ENCODE data around the gene MT2A. TPM values are rescaled to one million over a fixed set of nuclear protein-coding genes. Genes with fewer than 3 reads are reported as not detected.

Gene MT2A
- total RNA-seq, 1 experiment from 2014 or later, result 673 TPM

DNA sequence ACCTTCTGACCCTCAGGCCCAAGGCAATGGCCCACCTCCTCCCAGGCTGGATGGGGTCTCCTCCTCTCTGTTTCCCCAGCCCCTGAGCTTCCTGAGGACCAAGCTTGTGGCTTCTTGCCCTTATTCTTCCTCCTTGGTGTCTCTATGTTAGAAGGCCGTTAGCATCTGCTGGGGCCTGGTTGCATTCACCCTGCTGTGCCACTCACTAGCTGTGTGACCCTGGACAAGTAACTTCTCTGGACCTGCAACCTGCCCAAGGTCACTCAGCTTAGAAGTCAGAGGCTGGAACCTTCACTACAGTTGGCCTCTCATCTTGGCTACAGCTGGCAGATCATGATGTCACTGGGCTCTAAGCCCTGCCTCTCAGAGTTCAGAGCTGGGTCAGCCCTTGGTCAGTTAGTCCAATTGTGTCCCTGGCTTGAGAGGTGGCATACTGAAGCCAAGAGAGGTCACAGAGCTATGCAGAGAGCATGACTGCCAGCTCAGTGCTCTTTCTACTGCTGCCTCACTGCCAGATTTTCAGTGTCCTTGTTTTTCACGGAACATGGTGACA, 3.0 kb downstream of the MT2A start:
- no peak overlapping the region for H3K4me3 ChIP-seq (ENCODE audit: low read depth in 2 of 2, low read length in 2 of 2)
- H3K4me1 ChIP-seq (ENCODE audit: control insufficient read depth, insufficient read depth, low read length), result peaks cover 66% of the 10 kb centered on the region
- H3K36me3 ChIP-seq (ENCODE audit: control insufficient read depth, insufficient read depth, low read length), result peaks cover 3% of the 10 kb centered on the region; the same call in 1 of the 2 replicates
- intact Hi-C loops (cut with micrococcal nuclease; ENCODE audit: unreplicated experiment) (no loop called here), in situ Hi-C loops (cut with HindIII; ENCODE audit: low pct_unique_long_range_greater_than_20kb, low sequenced_read_pairs) (no loop called here)
- no TSS peak for BruUV-seq (replicated peaks)
- peak overlapping the region; percentile 94 for H3K27ac ChIP-seq (ENCODE audit: low read length)
- no peaks in the 10 kb centered on the region for H3K27me3 ChIP-seq (ENCODE audit: control insufficient read depth, insufficient read depth, low read length)
- ChIA-PET POLR2A (no interaction called here), CTCF (no interaction called here)
- TF ChIP-seq TCF7L2 (IDR thresholded peaks at IDR 0.05; ENCODE audit: low read depth, low read length) (no peak), SIN3A (IDR thresholded peaks at IDR 0.05; ENCODE audit: borderline replicate concordance, insufficient read depth, low read depth, low read length) (no peak), POLR2AphosphoS5 (IDR thresholded peaks at IDR 0.05; ENCODE audit: low read depth, low read length) (no peak)
- TF ChIP-seq, protein P1, sequence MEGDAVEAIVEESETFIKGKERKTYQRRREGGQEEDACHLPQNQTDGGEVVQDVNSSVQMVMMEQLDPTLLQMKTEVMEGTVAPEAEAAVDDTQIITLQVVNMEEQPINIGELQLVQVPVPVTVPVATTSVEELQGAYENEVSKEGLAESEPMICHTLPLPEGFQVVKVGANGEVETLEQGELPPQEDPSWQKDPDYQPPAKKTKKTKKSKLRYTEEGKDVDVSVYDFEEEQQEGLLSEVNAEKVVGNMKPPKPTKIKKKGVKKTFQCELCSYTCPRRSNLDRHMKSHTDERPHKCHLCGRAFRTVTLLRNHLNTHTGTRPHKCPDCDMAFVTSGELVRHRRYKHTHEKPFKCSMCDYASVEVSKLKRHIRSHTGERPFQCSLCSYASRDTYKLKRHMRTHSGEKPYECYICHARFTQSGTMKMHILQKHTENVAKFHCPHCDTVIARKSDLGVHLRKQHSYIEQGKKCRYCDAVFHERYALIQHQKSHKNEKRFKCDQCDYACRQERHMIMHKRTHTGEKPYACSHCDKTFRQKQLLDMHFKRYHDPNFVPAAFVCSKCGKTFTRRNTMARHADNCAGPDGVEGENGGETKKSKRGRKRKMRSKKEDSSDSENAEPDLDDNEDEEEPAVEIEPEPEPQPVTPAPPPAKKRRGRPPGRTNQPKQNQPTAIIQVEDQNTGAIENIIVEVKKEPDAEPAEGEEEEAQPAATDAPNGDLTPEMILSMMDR (IDR thresholded peaks at IDR 0.05), result no peak
- TF ChIP-seq, protein P2, sequence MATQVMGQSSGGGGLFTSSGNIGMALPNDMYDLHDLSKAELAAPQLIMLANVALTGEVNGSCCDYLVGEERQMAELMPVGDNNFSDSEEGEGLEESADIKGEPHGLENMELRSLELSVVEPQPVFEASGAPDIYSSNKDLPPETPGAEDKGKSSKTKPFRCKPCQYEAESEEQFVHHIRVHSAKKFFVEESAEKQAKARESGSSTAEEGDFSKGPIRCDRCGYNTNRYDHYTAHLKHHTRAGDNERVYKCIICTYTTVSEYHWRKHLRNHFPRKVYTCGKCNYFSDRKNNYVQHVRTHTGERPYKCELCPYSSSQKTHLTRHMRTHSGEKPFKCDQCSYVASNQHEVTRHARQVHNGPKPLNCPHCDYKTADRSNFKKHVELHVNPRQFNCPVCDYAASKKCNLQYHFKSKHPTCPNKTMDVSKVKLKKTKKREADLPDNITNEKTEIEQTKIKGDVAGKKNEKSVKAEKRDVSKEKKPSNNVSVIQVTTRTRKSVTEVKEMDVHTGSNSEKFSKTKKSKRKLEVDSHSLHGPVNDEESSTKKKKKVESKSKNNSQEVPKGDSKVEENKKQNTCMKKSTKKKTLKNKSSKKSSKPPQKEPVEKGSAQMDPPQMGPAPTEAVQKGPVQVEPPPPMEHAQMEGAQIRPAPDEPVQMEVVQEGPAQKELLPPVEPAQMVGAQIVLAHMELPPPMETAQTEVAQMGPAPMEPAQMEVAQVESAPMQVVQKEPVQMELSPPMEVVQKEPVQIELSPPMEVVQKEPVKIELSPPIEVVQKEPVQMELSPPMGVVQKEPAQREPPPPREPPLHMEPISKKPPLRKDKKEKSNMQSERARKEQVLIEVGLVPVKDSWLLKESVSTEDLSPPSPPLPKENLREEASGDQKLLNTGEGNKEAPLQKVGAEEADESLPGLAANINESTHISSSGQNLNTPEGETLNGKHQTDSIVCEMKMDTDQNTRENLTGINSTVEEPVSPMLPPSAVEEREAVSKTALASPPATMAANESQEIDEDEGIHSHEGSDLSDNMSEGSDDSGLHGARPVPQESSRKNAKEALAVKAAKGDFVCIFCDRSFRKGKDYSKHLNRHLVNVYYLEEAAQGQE (IDR thresholded peaks at IDR 0.05; ENCODE audit: insufficient read depth in 1 of 2, low read depth in 2 of 2, low read length in 1 of 2), result no peak
- H3K9me3 ChIP-seq (ENCODE audit: control insufficient read depth, insufficient read depth, low read depth, low read length), result no peaks in the 10 kb centered on the region
- ATAC-seq, result peak; percentile 7; the same call in 1 of the 2 replicates
- no peak for DNase-seq (ENCODE audit: low read depth, low spot score)

DNA sequence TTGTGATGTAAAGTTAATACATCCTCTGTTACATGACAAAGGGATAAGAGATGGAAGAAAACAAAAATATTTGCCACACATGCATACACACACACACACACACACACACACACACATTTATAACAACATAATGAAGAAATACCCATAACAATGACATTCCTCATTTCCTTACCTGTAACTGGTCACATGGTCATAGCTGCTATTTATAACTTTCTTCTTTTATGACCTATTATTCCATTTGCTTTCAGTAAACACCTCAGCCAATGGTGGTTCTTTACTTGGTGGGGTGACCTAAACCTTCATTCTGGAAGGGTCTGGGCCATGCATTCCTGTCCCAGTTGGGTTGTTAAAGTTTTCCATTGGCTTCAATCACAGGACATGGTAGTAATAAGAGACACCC, 5.3 kb downstream of the MT2A start:
- Histone ChIP-seq H3K4me1 (ENCODE audit: control insufficient read depth, insufficient read depth, low read length) (peaks cover 53% of the 10 kb centered on the region), H3K4me3 (ENCODE audit: low read depth in 2 of 2, low read length in 2 of 2) (no peak overlapping the region), H3K27me3 (ENCODE audit: control insufficient read depth, insufficient read depth, low read length) (no peaks in the 10 kb centered on the region), H3K36me3 (ENCODE audit: control insufficient read depth, insufficient read depth, low read length) (peaks cover under 1% of the 10 kb centered on the region; the same call in 1 of the 2 replicates), H3K27ac (ENCODE audit: low read length) (peak overlapping the region; percentile 94), H3K9me3 (ENCODE audit: control insufficient read depth, insufficient read depth, low read depth, low read length) (no peaks in the 10 kb centered on the region)
- in situ Hi-C loops (cut with HindIII; ENCODE audit: low pct_unique_long_range_greater_than_20kb, low sequenced_read_pairs) (no loop called here), intact Hi-C loops (cut with micrococcal nuclease; ENCODE audit: unreplicated experiment) (no loop called here)
- TF ChIP-seq, protein P2 (IDR thresholded peaks at IDR 0.05; ENCODE audit: insufficient read depth in 1 of 2, low read depth in 2 of 2, low read length in 1 of 2), result no peak
- TF ChIP-seq, protein P1 (IDR thresholded peaks at IDR 0.05), result no peak
- no peak for TF ChIP-seq POLR2AphosphoS5 (IDR thresholded peaks at IDR 0.05; ENCODE audit: low read depth, low read length)
- ChIA-PET CTCF (no interaction called here), POLR2A (no interaction called here)
- DNase-seq (ENCODE audit: low read depth, low spot score), result no peak
- ATAC-seq, result no peak
- BruUV-seq (replicated peaks), result no TSS peak
